Measurements from ENCODE around the gene TM4SF18.

DNA sequence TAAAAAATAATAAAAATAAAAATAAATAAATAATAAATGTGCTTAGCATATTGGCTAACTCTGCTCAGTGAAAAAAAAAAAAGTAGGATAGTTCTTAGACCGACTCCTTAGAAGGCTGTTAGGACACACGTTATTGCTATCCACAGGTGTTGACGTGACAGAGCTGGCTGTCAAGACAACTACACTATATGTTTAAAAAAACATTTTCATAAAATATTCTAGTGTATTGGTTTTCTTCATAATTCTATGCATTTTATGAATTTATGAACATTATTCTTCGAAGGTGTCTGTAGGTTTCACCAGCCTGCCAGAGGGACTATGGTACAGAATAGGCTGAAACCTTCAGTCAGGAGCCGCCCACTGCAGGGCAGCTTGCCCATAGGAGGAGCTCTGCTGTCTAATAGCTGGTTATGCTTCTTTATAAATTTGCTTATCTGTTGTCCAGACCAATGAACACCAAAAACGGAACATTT lies 34.8 kb upstream of the TM4SF18 start:
- TF ChIP-seq, protein P1, sequence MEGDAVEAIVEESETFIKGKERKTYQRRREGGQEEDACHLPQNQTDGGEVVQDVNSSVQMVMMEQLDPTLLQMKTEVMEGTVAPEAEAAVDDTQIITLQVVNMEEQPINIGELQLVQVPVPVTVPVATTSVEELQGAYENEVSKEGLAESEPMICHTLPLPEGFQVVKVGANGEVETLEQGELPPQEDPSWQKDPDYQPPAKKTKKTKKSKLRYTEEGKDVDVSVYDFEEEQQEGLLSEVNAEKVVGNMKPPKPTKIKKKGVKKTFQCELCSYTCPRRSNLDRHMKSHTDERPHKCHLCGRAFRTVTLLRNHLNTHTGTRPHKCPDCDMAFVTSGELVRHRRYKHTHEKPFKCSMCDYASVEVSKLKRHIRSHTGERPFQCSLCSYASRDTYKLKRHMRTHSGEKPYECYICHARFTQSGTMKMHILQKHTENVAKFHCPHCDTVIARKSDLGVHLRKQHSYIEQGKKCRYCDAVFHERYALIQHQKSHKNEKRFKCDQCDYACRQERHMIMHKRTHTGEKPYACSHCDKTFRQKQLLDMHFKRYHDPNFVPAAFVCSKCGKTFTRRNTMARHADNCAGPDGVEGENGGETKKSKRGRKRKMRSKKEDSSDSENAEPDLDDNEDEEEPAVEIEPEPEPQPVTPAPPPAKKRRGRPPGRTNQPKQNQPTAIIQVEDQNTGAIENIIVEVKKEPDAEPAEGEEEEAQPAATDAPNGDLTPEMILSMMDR (IDR thresholded peaks at IDR 0.05) = no peak
- TF ChIP-seq EP300 (IDR thresholded peaks at IDR 0.05) (no peak), POLR2AphosphoS5 (IDR thresholded peaks at IDR 0.05) (no peak), POLR2A (IDR thresholded peaks at IDR 0.05) (no peak)
